HEK293 (cell line): ENCODE measurements around the gene WWTR1.
A peak's percentile ranks its signal among the peaks of the same experiment; 100 is the strongest.

ENCODE experiments used
- CTCF ChIA-PET: fragments of 350-600 bp; formaldehyde crosslinking; extraction: SDS; loops from one replicate; lab custom pipeline; 2021; ENCODE audit warnings: antibody characterized with exemption; lab: Yijun Ruan, JAX
- POLR2A ChIA-PET: fragments of 300-600 bp; formaldehyde crosslinking; extraction: SDS; loops from one replicate; lab custom pipeline; 2020; ENCODE audit warnings: antibody characterized with exemption, inconsistent platforms; lab: Yijun Ruan, JAX
- H3K27ac ChIP-seq: fragments of 200-500 bp; sonication (Bioruptor generic); 2 replicates; pipeline ENCODE4 v1.5.1; 2014; ENCODE audit warnings: low read depth, low read length, control low read depth, inconsistent platforms; ENCODE audit errors: extremely low read depth
- H3K36me3 ChIP-seq, 2 experiments: fragments of 200-500 bp in 1 of 2; sonication (Bioruptor generic) in 1 of 2; 1 replicate in 1 of 2; 2 replicates in 1 of 2; pipeline ENCODE4 v1.5.1; 2014 to 2017; ENCODE audit warnings: inconsistent platforms in 2 of 2, low read length in 2 of 2; ENCODE audit not compliant: control insufficient read depth in 2 of 2, insufficient read depth in 1 of 2
- H3K4me1 ChIP-seq: fragments of 200-500 bp; sonication (Bioruptor generic); 2 replicates; pipeline ENCODE4 v1.5.1; 2014; ENCODE audit warnings: mild to moderate bottlenecking, low read length, inconsistent platforms; ENCODE audit not compliant: control insufficient read depth, insufficient read depth
- H3K4me3 ChIP-seq: 2 replicates; pipeline ENCODE4 v1.5.1; 2011; ENCODE audit warnings: low read depth, mild to moderate bottlenecking, control low read depth, low read length, moderate library complexity
- H3K9me3 ChIP-seq: fragments of 200-500 bp; sonication (Bioruptor generic); 2 replicates; pipeline ENCODE4 v1.5.1; 2014; ENCODE audit warnings: low read depth, low read length, inconsistent platforms; ENCODE audit not compliant: control insufficient read depth, insufficient read depth
- EGR2 ChIP-seq: fragments of 450-650 bp; formaldehyde crosslinking; IDR thresholded peaks from 2 replicates; pipeline ENCODE4 v1.5.1; 2016; ENCODE audit warnings: low read depth, missing biosample characterization, missing genetic modification characterization
- GLIS2 ChIP-seq: fragments of 450-650 bp; formaldehyde crosslinking; IDR thresholded peaks from 2 replicates; pipeline ENCODE4 v1.5.1; 2016; ENCODE audit warnings: missing biosample characterization, missing genetic modification characterization
- PRDM1 ChIP-seq: fragments of 450-650 bp; formaldehyde crosslinking; IDR thresholded peaks from 2 replicates; pipeline ENCODE4; 2016; ENCODE audit warnings: missing biosample characterization, missing genetic modification characterization
- SP7 ChIP-seq: fragments of 450-650 bp; formaldehyde crosslinking; IDR thresholded peaks from 2 replicates; pipeline ENCODE4 v1.5.1; 2016; ENCODE audit warnings: missing biosample characterization, missing genetic modification characterization
- ZFP41 ChIP-seq: fragments of 450-650 bp; formaldehyde crosslinking; IDR thresholded peaks from 2 replicates; pipeline ENCODE4 v1.5.1; 2016; ENCODE audit warnings: missing biosample characterization, missing genetic modification characterization, borderline replicate concordance
- ZNF133 ChIP-seq: fragments of 450-650 bp; formaldehyde crosslinking; IDR thresholded peaks from 2 replicates; pipeline ENCODE4 v1.5.1; 2016; ENCODE audit warnings: missing biosample characterization, missing genetic modification characterization
- ZNF169 ChIP-seq: fragments of 450-650 bp; formaldehyde crosslinking; IDR thresholded peaks from 2 replicates; pipeline ENCODE4 v1.5.1; 2016; ENCODE audit warnings: missing biosample characterization, missing genetic modification characterization
- ZNF416 ChIP-seq: fragments of 450-650 bp; formaldehyde crosslinking; IDR thresholded peaks from 2 replicates; pipeline ENCODE4 v1.5.1; 2016; ENCODE audit warnings: missing biosample characterization, missing genetic modification characterization
- ZNF521 ChIP-seq: fragments of 450-650 bp; formaldehyde crosslinking; IDR thresholded peaks from 2 replicates; pipeline ENCODE4 v1.5.1; 2017; ENCODE audit warnings: missing biosample characterization, mild to moderate bottlenecking, missing genetic modification characterization
- ZNF558 ChIP-seq: fragments of 450-650 bp; formaldehyde crosslinking; IDR thresholded peaks from 2 replicates; pipeline ENCODE4 v1.5.1; 2016; ENCODE audit warnings: missing biosample characterization, missing genetic modification characterization
- ZNF629 ChIP-seq: fragments of 450-650 bp; formaldehyde crosslinking; IDR thresholded peaks from 2 replicates; pipeline ENCODE4 v1.5.1; 2017; ENCODE audit warnings: missing biosample characterization, missing genetic modification characterization
- ZNF658 ChIP-seq: fragments of 450-650 bp; formaldehyde crosslinking; IDR thresholded peaks from 2 replicates; pipeline ENCODE4; 2016; ENCODE audit warnings: missing biosample characterization, missing genetic modification characterization
- ZNF670 ChIP-seq: fragments of 450-650 bp; formaldehyde crosslinking; IDR thresholded peaks from 2 replicates; pipeline ENCODE4 v1.5.1; 2016; ENCODE audit warnings: missing biosample characterization, missing genetic modification characterization, low read depth
- ZNF747 ChIP-seq: fragments of 450-650 bp; formaldehyde crosslinking; IDR thresholded peaks from 2 replicates; pipeline ENCODE4 v1.5.1; 2016; ENCODE audit warnings: missing biosample characterization, missing genetic modification characterization
- ZNF776 ChIP-seq: fragments of 450-650 bp; formaldehyde crosslinking; IDR thresholded peaks from 2 replicates; pipeline ENCODE4 v1.5.0; 2017; ENCODE audit warnings: missing biosample characterization, missing genetic modification characterization, borderline replicate concordance
- ZNF837 ChIP-seq: fragments of 450-650 bp; formaldehyde crosslinking; IDR thresholded peaks from 2 replicates; pipeline ENCODE4 v1.5.1; 2016; ENCODE audit warnings: missing biosample characterization, missing genetic modification characterization
- TF ChIP-seq, protein P1 (sequence below): IDR thresholded peaks from 2 replicates; pipeline ENCODE4 v1.6.1; 2011; ENCODE audit warnings: mild to moderate bottlenecking, low read depth, low read length, borderline replicate concordance
- TF ChIP-seq, protein P2 (sequence below): sonication (generic); formaldehyde crosslinking; IDR thresholded peaks from 2 replicates; pipeline ENCODE4 v1.8.1; 2022; ENCODE audit warnings: mild to moderate bottlenecking, moderate library complexity, missing genetic modification reagents
- TF ChIP-seq, protein P3 (sequence below): fragments of 450-650 bp; IDR thresholded peaks from 2 replicates; pipeline ENCODE4 v1.5.1; 2018; ENCODE audit warnings: missing biosample characterization, mild to moderate bottlenecking, missing genetic modification characterization
- TF ChIP-seq, protein P4 (sequence below): fragments of 450-650 bp; formaldehyde crosslinking; conservative IDR thresholded peaks from 2 replicates; pipeline ENCODE4 v1.5.1; 2016; ENCODE audit warnings: low read depth, missing biosample characterization, missing genetic modification characterization
- TF ChIP-seq, protein P5 (sequence below): fragments of 450-650 bp; formaldehyde crosslinking; IDR thresholded peaks from 2 replicates; pipeline ENCODE4 v1.5.1; 2017; ENCODE audit warnings: missing biosample characterization, missing genetic modification characterization

Gene WWTR1

DNA sequence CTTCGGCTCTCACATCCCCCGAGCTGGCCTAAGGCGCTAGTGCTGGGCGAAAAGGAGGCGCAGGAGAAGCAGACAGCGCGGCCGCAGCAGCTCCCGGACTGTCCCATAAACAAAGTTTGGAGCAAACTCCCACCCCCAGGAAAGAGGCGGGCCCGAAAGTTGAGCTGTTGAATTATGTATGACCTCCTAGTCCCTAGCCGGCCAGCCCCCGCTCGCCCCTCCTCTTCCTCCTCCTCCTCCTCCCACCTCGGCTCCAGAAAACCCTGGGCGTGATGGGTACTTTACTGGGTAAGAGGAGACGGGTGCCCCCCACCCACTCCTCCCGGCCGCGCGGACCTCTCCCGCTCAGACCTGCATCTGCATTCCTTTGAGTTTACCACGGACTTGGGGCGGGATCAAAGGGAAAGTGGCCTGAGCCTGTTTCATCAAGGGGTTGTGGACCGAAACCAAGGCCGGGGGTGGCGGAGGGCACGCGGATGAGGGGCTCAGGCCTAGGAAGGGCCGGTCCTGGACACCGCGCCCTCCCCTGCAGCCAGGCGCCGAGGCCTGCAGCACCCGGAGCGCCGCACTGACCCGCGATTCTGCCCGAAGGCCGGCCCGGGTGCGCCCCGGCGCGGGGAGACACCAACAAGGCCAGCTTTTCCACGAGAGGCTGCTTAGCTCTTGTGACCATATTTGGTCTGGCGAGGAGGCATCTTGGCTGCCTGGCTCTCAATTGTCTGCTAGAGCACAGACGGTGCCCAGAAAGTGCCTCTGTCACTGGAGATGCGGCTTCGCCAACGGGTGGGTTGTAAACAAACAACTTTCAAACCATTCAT lies at the start of gene WWTR1 (continued):
- TF ChIP-seq GLIS2 (tag by site-specific recombination) (peak; percentile 94), EGR2 (peak; percentile 97)

DNA sequence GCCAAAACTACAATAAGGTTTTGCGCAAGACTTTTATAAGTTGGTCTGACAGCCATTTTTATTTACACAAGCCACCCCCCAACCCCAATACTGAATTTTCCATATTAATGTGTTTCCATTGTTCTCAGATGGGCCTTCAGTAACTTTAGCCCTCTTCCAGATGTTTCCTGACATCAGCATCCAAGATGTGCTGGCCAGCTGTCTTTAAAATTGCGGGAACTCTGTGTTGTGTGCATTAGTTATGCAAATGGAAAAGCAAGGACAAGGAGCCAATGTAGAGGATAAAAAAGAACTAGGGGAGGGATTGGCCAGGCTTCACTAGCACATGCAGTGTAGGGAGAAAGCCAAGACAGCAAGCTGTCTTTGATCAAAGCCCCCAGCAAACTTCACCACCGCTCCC lies 49.1 kb upstream of the WWTR1 start:
- CTCF ChIA-PET = interaction anchor here (0.7 kb wide), 1 partner anchor 10 kb away, joined by 3 read pairs; no protein-coding TSS in a partner anchor
- TF ChIP-seq ZNF670 (no peak), ZNF558 (tag by site-specific recombination) (no peak), ZNF658 (tag by site-specific recombination) (no peak), ZNF776 (tag by site-specific recombination) (no peak), EGR2 (no peak), ZNF521 (tag by site-specific recombination) (no peak), ZNF416 (no peak), SP7 (tag by site-specific recombination) (no peak), ZNF133 (tag by site-specific recombination) (no peak), ZFP41 (tag by site-specific recombination) (no peak), ZNF747 (tag by site-specific recombination) (no peak)
- TF ChIP-seq, protein P1, sequence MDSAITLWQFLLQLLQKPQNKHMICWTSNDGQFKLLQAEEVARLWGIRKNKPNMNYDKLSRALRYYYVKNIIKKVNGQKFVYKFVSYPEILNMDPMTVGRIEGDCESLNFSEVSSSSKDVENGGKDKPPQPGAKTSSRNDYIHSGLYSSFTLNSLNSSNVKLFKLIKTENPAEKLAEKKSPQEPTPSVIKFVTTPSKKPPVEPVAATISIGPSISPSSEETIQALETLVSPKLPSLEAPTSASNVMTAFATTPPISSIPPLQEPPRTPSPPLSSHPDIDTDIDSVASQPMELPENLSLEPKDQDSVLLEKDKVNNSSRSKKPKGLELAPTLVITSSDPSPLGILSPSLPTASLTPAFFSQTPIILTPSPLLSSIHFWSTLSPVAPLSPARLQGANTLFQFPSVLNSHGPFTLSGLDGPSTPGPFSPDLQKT = no peak
- TF ChIP-seq, protein P2, sequence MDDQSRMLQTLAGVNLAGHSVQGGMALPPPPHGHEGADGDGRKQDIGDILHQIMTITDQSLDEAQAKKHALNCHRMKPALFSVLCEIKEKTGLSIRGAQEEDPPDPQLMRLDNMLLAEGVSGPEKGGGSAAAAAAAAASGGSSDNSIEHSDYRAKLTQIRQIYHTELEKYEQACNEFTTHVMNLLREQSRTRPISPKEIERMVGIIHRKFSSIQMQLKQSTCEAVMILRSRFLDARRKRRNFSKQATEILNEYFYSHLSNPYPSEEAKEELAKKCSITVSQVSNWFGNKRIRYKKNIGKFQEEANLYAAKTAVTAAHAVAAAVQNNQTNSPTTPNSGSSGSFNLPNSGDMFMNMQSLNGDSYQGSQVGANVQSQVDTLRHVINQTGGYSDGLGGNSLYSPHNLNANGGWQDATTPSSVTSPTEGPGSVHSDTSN = no peak
- TF ChIP-seq, protein P3, sequence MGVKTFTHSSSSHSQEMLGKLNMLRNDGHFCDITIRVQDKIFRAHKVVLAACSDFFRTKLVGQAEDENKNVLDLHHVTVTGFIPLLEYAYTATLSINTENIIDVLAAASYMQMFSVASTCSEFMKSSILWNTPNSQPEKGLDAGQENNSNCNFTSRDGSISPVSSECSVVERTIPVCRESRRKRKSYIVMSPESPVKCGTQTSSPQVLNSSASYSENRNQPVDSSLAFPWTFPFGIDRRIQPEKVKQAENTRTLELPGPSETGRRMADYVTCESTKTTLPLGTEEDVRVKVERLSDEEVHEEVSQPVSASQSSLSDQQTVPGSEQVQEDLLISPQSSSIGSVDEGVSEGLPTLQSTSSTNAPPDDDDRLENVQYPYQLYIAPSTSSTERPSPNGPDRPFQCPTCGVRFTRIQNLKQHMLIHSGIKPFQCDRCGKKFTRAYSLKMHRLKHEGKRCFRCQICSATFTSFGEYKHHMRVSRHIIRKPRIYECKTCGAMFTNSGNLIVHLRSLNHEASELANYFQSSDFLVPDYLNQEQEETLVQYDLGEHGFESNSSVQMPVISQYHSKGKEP (tag by site-specific recombination) = no peak

DNA sequence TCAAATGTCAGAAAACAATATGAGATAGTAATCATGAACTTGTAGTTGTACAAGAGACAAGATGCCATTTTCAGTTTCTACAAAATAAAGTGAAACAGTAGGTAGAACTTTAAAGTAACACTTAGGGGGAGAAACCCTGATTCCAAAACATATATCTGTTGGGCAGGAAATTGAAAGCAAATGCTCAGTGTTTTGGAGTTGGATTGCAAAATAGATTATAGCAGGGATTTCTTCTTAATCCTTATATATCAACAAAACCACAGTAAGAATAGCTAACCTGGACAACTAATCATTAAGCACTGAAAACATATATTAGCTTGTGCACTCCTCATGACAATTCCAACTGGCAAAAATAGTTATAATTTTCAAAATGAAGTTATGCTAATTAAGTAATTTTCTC lies 47.6 kb upstream of the WWTR1 start:
- no peak overlapping the region for H3K4me3 ChIP-seq
- POLR2A ChIA-PET = no interaction called here
- H3K4me1 ChIP-seq = no peaks in the 10 kb centered on the region
- H3K27ac ChIP-seq = no peak overlapping the region
- TF ChIP-seq, protein P4, sequence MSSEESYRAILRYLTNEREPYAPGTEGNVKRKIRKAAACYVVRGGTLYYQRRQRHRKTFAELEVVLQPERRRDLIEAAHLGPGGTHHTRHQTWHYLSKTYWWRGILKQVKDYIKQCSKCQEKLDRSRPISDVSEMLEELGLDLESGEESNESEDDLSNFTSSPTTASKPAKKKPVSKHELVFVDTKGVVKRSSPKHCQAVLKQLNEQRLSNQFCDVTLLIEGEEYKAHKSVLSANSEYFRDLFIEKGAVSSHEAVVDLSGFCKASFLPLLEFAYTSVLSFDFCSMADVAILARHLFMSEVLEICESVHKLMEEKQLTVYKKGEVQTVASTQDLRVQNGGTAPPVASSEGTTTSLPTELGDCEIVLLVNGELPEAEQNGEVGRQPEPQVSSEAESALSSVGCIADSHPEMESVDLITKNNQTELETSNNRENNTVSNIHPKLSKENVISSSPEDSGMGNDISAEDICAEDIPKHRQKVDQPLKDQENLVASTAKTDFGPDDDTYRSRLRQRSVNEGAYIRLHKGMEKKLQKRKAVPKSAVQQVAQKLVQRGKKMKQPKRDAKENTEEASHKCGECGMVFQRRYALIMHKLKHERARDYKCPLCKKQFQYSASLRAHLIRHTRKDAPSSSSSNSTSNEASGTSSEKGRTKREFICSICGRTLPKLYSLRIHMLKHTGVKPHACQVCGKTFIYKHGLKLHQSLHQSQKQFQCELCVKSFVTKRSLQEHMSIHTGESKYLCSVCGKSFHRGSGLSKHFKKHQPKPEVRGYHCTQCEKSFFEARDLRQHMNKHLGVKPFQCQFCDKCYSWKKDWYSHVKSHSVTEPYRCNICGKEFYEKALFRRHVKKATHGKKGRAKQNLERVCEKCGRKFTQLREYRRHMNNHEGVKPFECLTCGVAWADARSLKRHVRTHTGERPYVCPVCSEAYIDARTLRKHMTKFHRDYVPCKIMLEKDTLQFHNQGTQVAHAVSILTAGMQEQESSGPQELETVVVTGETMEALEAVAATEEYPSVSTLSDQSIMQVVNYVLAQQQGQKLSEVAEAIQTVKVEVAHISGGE (tag by site-specific recombination) = no peak
- no peak for TF ChIP-seq PRDM1
- TF ChIP-seq ZNF629 = no peak
- no peak for TF ChIP-seq ZNF837 (tag by site-specific recombination)
- no peak for TF ChIP-seq ZNF169 (tag by site-specific recombination)
- TF ChIP-seq, protein P5, sequence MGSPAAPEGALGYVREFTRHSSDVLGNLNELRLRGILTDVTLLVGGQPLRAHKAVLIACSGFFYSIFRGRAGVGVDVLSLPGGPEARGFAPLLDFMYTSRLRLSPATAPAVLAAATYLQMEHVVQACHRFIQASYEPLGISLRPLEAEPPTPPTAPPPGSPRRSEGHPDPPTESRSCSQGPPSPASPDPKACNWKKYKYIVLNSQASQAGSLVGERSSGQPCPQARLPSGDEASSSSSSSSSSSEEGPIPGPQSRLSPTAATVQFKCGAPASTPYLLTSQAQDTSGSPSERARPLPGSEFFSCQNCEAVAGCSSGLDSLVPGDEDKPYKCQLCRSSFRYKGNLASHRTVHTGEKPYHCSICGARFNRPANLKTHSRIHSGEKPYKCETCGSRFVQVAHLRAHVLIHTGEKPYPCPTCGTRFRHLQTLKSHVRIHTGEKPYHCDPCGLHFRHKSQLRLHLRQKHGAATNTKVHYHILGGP = no peak
- CTCF ChIA-PET = interaction anchor here (0.6 to 1.8 kb wide), 4 partner anchors 12 to 195 kb away, joined by 3 to 12 read pairs (median 4); no protein-coding TSS in a partner anchor
- H3K9me3 ChIP-seq = no peaks in the 10 kb centered on the region
- H3K36me3 ChIP-seq = no peaks in the 10 kb centered on the region

More for the DNA sequence above, 49.1 kb upstream of the WWTR1 start:
- Histone ChIP-seq H3K9me3 (no peaks in the 10 kb centered on the region), H3K4me3 (no peak overlapping the region), H3K36me3 (no peaks in the 10 kb centered on the region), H3K27ac (no peak overlapping the region), H3K4me1 (no peaks in the 10 kb centered on the region)
- POLR2A ChIA-PET = no interaction called here
